ENCODE measurements around the gene DDX43.

Gene DDX43

DNA sequence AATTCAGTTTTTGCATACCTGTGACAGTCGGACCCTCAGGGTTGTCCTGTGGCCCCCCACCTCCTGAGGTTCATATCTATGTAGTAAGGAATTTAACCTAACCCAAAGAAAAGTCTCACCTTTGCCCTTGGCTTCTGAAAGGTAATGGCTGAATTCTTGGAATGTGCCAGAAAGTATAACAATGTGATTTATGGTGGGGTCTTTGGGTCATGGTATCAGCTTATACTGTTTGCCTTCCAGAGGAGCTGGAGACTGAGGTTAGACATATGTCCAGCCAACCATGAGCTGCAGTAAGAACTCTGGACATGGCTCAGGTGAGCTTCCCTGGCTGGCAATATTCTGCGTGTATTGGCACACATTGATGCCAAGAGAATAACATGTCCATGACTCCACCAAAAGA, 26.9 kb downstream of the DDX43 start:
- no peaks in the 10 kb centered on the region for H3K27me3 ChIP-seq (replicated peaks)
- H3K27ac ChIP-seq = no peak overlapping the region
- H3K4me3 ChIP-seq (ENCODE audit: low read depth, low read length) = no peak overlapping the region
- DNase-seq = no peak
- in situ Hi-C loops (cut with HindIII; ENCODE audit: low pct_ligation_motif_present, low sequenced_read_pairs) = no loop called here
- H3K36me3 ChIP-seq (replicated peaks) = no peaks in the 10 kb centered on the region
- TF ChIP-seq, protein P1, sequence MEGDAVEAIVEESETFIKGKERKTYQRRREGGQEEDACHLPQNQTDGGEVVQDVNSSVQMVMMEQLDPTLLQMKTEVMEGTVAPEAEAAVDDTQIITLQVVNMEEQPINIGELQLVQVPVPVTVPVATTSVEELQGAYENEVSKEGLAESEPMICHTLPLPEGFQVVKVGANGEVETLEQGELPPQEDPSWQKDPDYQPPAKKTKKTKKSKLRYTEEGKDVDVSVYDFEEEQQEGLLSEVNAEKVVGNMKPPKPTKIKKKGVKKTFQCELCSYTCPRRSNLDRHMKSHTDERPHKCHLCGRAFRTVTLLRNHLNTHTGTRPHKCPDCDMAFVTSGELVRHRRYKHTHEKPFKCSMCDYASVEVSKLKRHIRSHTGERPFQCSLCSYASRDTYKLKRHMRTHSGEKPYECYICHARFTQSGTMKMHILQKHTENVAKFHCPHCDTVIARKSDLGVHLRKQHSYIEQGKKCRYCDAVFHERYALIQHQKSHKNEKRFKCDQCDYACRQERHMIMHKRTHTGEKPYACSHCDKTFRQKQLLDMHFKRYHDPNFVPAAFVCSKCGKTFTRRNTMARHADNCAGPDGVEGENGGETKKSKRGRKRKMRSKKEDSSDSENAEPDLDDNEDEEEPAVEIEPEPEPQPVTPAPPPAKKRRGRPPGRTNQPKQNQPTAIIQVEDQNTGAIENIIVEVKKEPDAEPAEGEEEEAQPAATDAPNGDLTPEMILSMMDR (IDR thresholded peaks at IDR 0.05; ENCODE audit: low read depth, low read length, missing control alignments) = no peak

DNA sequence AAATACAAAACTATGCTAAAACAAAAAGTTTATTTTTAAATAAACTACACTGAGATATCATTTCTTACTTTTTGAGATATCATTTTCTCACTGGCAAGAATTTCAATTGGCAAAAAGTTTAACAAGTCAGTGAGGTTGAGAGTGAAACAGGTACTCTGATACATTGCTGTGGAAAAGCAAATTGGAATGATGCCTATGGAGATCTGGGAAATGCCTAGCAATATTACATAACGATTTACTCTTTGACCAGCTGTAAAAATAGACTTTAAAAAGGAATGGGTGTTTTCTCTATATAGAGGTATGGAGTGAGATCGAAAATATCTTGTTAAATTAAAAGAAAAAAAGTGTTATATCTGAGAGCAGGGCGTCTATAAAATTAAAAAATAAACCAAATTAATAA, 40.6 kb downstream of the DDX43 start:
- H3K27me3 ChIP-seq (replicated peaks) = no peaks in the 10 kb centered on the region
- in situ Hi-C loops (cut with HindIII; ENCODE audit: low pct_ligation_motif_present, low sequenced_read_pairs) = no loop called here
- no peak overlapping the region for H3K27ac ChIP-seq
- TF ChIP-seq, protein P1 (IDR thresholded peaks at IDR 0.05; ENCODE audit: low read depth, low read length, missing control alignments) = no peak
- no peak overlapping the region for H3K4me3 ChIP-seq (ENCODE audit: low read depth, low read length)
- peaks cover 2% of the 10 kb centered on the region for H3K36me3 ChIP-seq (replicated peaks)
- no peak for DNase-seq

DNA sequence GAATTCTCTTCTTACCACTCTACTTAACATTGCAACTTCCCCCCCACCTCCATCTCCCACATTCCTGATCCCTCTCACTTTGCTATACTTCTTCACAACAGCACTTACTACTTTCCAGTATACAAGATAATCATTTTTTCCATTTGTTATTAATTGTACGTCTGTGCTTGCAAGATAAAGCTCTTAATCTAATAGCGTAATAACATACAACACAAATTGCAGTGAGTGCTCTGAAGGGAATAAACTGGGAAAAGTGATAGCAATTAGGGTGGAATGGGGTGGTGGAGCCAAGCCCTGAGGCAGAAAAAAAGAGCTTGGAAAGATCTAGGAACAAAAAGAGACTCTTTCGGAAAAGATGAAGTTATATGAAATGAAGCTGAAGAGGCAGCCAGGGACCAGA, 48.9 kb downstream of the DDX43 start:
- DNase-seq = no peak
- in situ Hi-C loops (cut with HindIII; ENCODE audit: low pct_ligation_motif_present, low sequenced_read_pairs) = no loop called here
- no peaks in the 10 kb centered on the region for H3K36me3 ChIP-seq (replicated peaks)
- no peak overlapping the region for H3K4me3 ChIP-seq (ENCODE audit: low read depth, low read length)
- H3K27me3 ChIP-seq (replicated peaks) = no peaks in the 10 kb centered on the region
- TF ChIP-seq, protein P1 (IDR thresholded peaks at IDR 0.05; ENCODE audit: low read depth, low read length, missing control alignments) = no peak
- H3K27ac ChIP-seq = no peak overlapping the region

DNA sequence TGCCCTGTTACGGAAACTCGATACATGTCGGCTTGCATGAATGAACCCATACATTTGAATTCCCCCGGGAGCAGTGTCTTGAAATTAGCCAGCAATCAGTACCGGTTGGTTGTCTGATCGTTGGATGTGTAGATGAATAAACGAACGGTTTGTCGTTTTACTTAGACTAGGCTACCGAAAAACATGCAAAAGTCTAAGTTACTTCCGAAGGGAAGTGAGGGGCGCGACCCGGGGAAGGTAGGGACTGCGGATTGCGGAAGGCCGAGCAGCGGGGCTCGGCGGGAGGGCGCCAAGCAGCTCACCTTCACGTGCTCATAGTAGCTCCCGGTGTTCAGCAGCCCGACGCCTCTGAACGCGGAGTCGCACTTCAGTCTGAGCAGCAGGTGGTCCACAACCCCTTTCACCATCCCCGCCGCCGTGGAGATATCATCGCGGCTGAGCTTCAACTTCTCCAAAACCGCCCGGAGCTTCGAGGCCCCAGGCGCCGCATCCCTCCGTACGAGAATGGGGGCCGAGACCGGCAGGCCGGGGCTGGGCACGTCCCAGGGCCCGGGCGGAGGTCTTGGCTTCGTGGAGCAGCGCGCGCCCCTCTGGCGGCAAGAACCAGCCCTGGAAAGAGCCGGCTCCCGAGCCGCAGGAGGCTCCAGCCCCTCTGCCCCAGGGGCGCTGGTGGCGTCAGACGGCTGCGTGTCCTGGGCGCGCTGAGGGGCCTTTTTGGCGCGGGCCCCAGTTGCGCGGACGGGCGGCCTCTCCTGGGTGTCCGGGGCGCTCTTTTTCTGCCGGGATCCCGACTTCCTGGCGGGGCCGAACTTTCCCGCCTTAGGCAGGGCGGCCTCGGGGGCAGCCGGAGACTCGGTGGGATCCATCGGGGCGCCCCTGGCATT, 56.8 kb downstream of the DDX43 start:
- in situ Hi-C loops (cut with HindIII; ENCODE audit: low pct_ligation_motif_present, low sequenced_read_pairs) = no loop called here
- no peaks in the 10 kb centered on the region for H3K27me3 ChIP-seq (replicated peaks)
- H3K4me3 ChIP-seq (ENCODE audit: low read depth, low read length) = peak overlapping the region; percentile 67
- H3K36me3 ChIP-seq (replicated peaks) = no peaks in the 10 kb centered on the region
- DNase-seq = peak; percentile 25
- H3K27ac ChIP-seq = peak overlapping the region; percentile 40
- TF ChIP-seq, protein P1 (IDR thresholded peaks at IDR 0.05; ENCODE audit: low read depth, low read length, missing control alignments) = no peak

DNA sequence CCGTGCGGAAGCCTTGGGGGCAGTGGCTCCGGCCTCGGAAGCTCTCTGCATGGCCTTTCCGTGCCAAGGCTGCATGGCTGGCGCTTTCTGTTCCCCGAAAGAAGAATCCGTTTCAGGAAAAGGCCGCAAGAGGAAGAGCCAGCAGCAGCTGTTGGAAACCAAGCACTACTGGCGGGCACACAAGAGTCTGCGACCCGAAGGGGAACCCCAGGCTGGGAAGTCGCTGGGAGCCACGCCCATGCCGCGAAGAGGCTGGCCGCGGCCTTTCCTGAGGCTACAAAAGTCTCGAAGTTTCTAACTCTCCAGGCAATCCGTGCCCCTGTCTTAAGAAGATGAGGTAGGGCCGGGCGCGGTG, 57.5 kb downstream of the DDX43 start, which contains the start of gene CGAS:
Gene CGAS, minus strand, starts transcription at position 191 of the 355 bp plus-strand sequence. Its CDS starts 116 bp downstream, at position 75.
- H3K36me3 ChIP-seq (replicated peaks) = no peaks in the 10 kb centered on the region
- TF ChIP-seq, protein P1 (IDR thresholded peaks at IDR 0.05; ENCODE audit: low read depth, low read length, missing control alignments) = no peak
- no peaks in the 10 kb centered on the region for H3K27me3 ChIP-seq (replicated peaks)
- in situ Hi-C loops (cut with HindIII; ENCODE audit: low pct_ligation_motif_present, low sequenced_read_pairs) = no loop called here
- DNase-seq = no peak
- H3K27ac ChIP-seq = peak within 1 kb of the TSS; percentile 40
- peak within 1 kb of the TSS; percentile 67 for H3K4me3 ChIP-seq (ENCODE audit: low read depth, low read length)

Measured in brain microvascular endothelial cell (primary cell).